GM23248 (cell line): ENCODE measurements around the gene TGFB1.

Experiments
- EZH2 ChIP-seq: fragments of 200-600 bp; sonication (generic); IDR thresholded peaks from 2 replicates; pipeline ENCODE4 v1.6.1; 2018; ENCODE audit warnings: antibody characterized with exemption, mild to moderate bottlenecking; ENCODE audit not compliant: insufficient read depth, poor library complexity, severe bottlenecking
- EZH2phosphoT487 ChIP-seq: fragments of 200-600 bp; sonication (generic); IDR thresholded peaks from 2 replicates; pipeline ENCODE4 v1.6.1; 2018; ENCODE audit warnings: antibody characterized with exemption, moderate library complexity, mild to moderate bottlenecking, low read depth; ENCODE audit not compliant: insufficient read depth

DNA sequence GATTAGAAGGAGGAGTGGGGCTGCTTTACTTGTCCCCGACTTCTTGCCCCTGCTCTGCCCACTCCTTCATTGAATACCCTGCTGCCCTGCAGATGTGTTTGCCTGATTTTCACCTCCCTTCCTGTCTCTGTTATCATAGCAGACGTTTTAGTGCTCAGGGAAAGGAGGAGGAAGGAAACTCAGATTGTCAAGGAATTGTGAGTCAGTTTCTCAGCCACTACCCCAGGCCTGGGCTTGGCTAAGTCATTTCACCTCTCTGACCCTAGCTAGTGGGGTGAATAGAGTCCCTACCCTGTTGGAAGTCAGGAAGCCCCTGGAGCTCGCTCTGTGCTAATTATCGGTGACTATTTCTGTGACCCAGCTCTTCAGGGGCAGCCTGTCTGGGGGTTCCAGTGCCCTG is 47.8 kb upstream of the TGFB1 start:
- TF ChIP-seq EZH2: no peak
- TF ChIP-seq EZH2phosphoT487: no peak
